Measurements from ENCODE around the gene FLNA. TPM values are rescaled to one million over a fixed set of nuclear protein-coding genes. Genes with fewer than 3 reads are reported as not detected.

Gene FLNA
- 1,650 and 2,218 TPM in 2 replicates for total RNA-seq

GRCh38 chrX:154374313-154375155 lies at the start of gene FLNA:
FLNA (minus strand) TSS chrX:154374634; CDS start chrX:154371245, 3,389 bp downstream.

GRCh38 chrX:154409222-154409871 lies 34.9 kb upstream of the FLNA start, which contains the start of gene DNASE1L1:
DNASE1L1 (minus strand) TSS chrX:154409254; CDS start chrX:154405568, 3,686 bp downstream.

GRCh38 chrX:154397888-154398667 lies 23.6 kb upstream of the FLNA start, which contains the start of gene RPL10:
RPL10 (plus strand) TSS chrX:154398377; CDS start chrX:154398520, 143 bp downstream.

GRCh38 chrX:154378799-154379568 lies 4.5 kb upstream of the FLNA start, which contains the start of gene EMD:
EMD (plus strand) TSS chrX:154379295; CDS start chrX:154379485, 190 bp downstream.

Small RNAs within 50 kb of the gene (small RNA-seq; reads per million reads assigned to genes)
- not detected for gene SNORA70

Other genes starting within 250 kb of the FLNA start
- gene OPN1LW, start 230.4 kb downstream of the FLNA start, total RNA-seq = not detected in 2 replicates
- not detected in 2 replicates for gene OPN1MW, start 192.0 kb downstream of the FLNA start, total RNA-seq
- not detected in 2 replicates for gene OPN1MW2, start 154.9 kb downstream of the FLNA start, total RNA-seq
- gene OPN1MW3, start 117.1 kb downstream of the FLNA start, total RNA-seq = not detected in 2 replicates
- gene TEX28, start 79.5 kb downstream of the FLNA start, total RNA-seq = not detected in 2 replicates
- 0.10 TPM in 1 of 2 replicates, not detected in the other for gene TKTL1, start 78.8 kb downstream of the FLNA start, total RNA-seq
- 40.6 and 56.5 TPM in 2 replicates for gene EMD, start 4.7 kb upstream of the FLNA start, total RNA-seq
- gene RPL10, start 23.7 kb upstream of the FLNA start, total RNA-seq = 3,434 and 3,696 TPM in 2 replicates
- 102 and 110 TPM in 2 replicates for gene DNASE1L1, start 34.6 kb upstream of the FLNA start, total RNA-seq
- 22.4 and 22.9 TPM in 2 replicates for gene TAFAZZIN, start 36.9 kb upstream of the FLNA start, total RNA-seq
- 83.5 and 83.6 TPM in 2 replicates for gene ATP6AP1, start 54.0 kb upstream of the FLNA start, total RNA-seq
- 80.5 and 121 TPM in 2 replicates for gene GDI1, start 62.5 kb upstream of the FLNA start, total RNA-seq
- gene FAM50A, start 69.5 kb upstream of the FLNA start, total RNA-seq = 39.4 and 44.1 TPM in 2 replicates
- 14.9 and 21.6 TPM in 2 replicates for gene PLXNA3, start 83.6 kb upstream of the FLNA start, total RNA-seq
- 15.4 and 18.9 TPM in 2 replicates for gene LAGE3, start 104.6 kb upstream of the FLNA start, total RNA-seq
- 39.9 and 43.1 TPM in 2 replicates for gene UBL4A, start 112.0 kb upstream of the FLNA start, total RNA-seq
- gene SLC10A3, start 116.0 kb upstream of the FLNA start, total RNA-seq = 29.9 and 33.6 TPM in 2 replicates
- gene FAM3A, start 141.6 kb upstream of the FLNA start, total RNA-seq = 17.7 and 22.2 TPM in 2 replicates
- 96.0 and 108 TPM in 2 replicates for gene G6PD, start 172.2 kb upstream of the FLNA start, total RNA-seq
- 25.7 and 26.8 TPM in 2 replicates for gene IKBKG, start 173.0 kb upstream of the FLNA start, total RNA-seq
- gene CTAG1A, start 210.5 kb upstream of the FLNA start, total RNA-seq = not detected in 2 replicates
- gene CTAG1B, start 244.6 kb upstream of the FLNA start, total RNA-seq = not detected in 2 replicates